Measurements from ENCODE around the gene LSS. TPM values are rescaled to one million over a fixed set of nuclear protein-coding genes. Genes with fewer than 3 reads are reported as not detected.
"Not testable (repeated sequence)": the region's sequence is repeated elsewhere in the genome, so short reads cannot be mapped to it uniquely, and the experiment has no call there.

Gene LSS
- total and polyA plus RNA-seq, 3 experiments from 2014 or later = 16.1 to 20.4 (median 19.6) TPM

DNA sequence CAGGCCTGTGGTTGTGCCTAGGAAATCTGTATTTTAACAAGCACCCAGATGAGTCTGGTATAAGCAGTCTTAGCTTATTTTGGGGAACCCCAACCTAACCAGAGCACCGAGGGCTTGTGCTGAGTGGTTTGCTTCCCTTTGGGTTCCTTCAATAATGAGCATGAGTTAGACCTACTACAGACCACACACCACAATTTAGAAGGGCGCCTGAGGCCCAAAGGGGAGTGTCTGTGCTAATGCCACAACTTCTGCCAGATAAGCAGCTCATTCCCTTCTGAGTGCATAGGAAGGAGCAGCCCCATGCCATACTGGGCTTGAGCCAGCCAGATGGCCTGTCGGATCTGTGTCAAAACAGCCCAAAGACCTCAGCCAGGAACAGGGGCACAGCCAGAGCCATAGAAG lies 15.4 kb upstream of the LSS start:
- H3K36me3 Mint-ChIP-seq = peaks cover 19 to 92% (median 23%) of the 10 kb centered on the region in 3 donors
- Histone ChIP-seq H3K4me3 (ENCODE audit: low read length) (no peak overlapping the region), H3K4me1 (ENCODE audit: insufficient read depth, low read length) (no peaks in the 10 kb centered on the region), H3K27me3 (ENCODE audit: insufficient read depth, low read length, poor library complexity, severe bottlenecking) (no peaks in the 10 kb centered on the region), H3K36me3 (ENCODE audit: insufficient read depth, low read length) (peaks cover 82% of the 10 kb centered on the region), H3K9me3 (ENCODE audit: low read length) (no peaks in the 10 kb centered on the region), H3K27ac (ENCODE audit: low read depth, low read length) (no peak overlapping the region)
- DNase-seq = peak in 1 of 5 donors; percentile 10
- H3K4me1 Mint-ChIP-seq = peaks cover 0 to 6% (median 0%) of the 10 kb centered on the region in 3 donors
- ChIA-PET POLR2A (no interaction called here), CTCF (interaction anchor here (1.2 to 1.7 kb wide), 2 partner anchors 9 to 14 kb away, joined by 4 read pairs; no protein-coding TSS in a partner anchor)
- H3K4me3 Mint-ChIP-seq = no peak overlapping the region
- no peaks in the 10 kb centered on the region for H3K9me3 Mint-ChIP-seq
- no peaks in the 10 kb centered on the region for H3K27me3 Mint-ChIP-seq
- peak overlapping the region in 2 of 8 donors; percentile 54 to 61 for H3K27ac Mint-ChIP-seq

DNA sequence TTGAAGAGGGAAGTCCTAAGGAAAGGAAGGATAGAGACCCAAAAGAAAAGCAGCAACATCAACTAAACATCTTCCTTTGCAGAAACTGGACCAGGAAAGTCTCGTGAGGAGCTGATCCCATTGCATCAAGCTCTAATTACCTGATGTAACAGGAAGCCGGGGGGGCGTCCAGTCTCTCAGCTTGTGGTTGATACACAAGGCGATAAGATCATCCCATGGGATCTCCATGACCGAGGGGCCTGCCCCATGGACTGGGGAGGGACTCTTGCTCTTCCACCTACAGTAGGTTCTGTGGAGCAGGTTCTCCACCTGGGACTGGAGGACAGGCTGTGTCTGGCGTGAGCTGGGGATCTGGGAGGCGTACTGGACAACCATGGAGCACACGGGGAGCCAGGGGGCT lies 14.8 kb upstream of the LSS start:
- Histone ChIP-seq H3K27ac (ENCODE audit: low read depth, low read length) (no peak overlapping the region), H3K4me1 (ENCODE audit: insufficient read depth, low read length) (no peaks in the 10 kb centered on the region), H3K36me3 (ENCODE audit: insufficient read depth, low read length) (peaks cover 83% of the 10 kb centered on the region), H3K27me3 (ENCODE audit: insufficient read depth, low read length, poor library complexity, severe bottlenecking) (no peaks in the 10 kb centered on the region), H3K4me3 (ENCODE audit: low read length) (no peak overlapping the region), H3K9me3 (ENCODE audit: low read length) (no peaks in the 10 kb centered on the region)
- Mint-ChIP-seq H3K4me1 (peaks cover 0 to 5% (median 0%) of the 10 kb centered on the region in 3 donors), H3K9me3 (no peaks in the 10 kb centered on the region), H3K27me3 (no peaks in the 10 kb centered on the region), H3K27ac (peak overlapping the region in 5 of 8 donors; percentile 51 to 90 (median 70)), H3K4me3 (no peak overlapping the region), H3K36me3 (peaks cover 17 to 89% (median 24%) of the 10 kb centered on the region in 3 donors)
- ChIA-PET CTCF (interaction anchor here (1.2 to 1.7 kb wide), 2 partner anchors 9 to 13 kb away, joined by 4 read pairs; no protein-coding TSS in a partner anchor), POLR2A (no interaction called here)
- DNase-seq = peak in 1 of 5 donors; percentile 30

DNA sequence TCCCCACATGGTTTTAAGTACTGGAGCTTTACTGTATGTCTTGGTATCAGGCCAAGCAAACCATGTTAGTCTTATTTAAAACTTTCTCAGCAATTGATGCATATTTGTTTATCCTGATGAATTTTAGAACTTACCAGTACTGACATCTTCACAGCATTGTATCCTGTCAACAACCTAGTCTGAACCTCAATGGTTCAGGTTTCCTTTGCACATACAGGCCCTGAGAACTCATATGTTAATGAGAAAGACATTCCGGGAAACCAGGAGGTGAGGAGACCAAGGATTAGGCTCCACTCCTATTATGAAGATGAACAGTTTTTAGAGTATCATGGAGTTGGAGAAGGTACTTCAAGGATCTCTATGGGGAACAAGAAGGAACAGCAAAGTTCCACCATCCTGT lies 13.0 kb upstream of the LSS start:
- DNase-seq; H3K4me1 Mint-ChIP-seq; H3K9me3 ChIP-seq (ENCODE audit: low read length); H3K9me3 Mint-ChIP-seq; H3K27me3 ChIP-seq (ENCODE audit: insufficient read depth, low read length, poor library complexity, severe bottlenecking); H3K27me3 Mint-ChIP-seq; H3K4me3 ChIP-seq (ENCODE audit: low read length); POLR2A ChIA-PET; H3K4me3 Mint-ChIP-seq; H3K4me1 ChIP-seq (ENCODE audit: insufficient read depth, low read length); H3K27ac ChIP-seq (ENCODE audit: low read depth, low read length): not testable (repeated sequence)
- CTCF ChIA-PET = interaction anchor here (2.4 kb wide), 1 partner anchor 12 kb away, joined by 5 read pairs; no protein-coding TSS in a partner anchor
- H3K36me3 ChIP-seq (ENCODE audit: insufficient read depth, low read length) = peaks cover 76% of the 10 kb centered on the region
- Mint-ChIP-seq H3K36me3 (peaks cover 16 to 80% (median 23%) of the 10 kb centered on the region in 3 donors), H3K27ac (peak overlapping the region in 1 of 8 donors; percentile 5)

DNA sequence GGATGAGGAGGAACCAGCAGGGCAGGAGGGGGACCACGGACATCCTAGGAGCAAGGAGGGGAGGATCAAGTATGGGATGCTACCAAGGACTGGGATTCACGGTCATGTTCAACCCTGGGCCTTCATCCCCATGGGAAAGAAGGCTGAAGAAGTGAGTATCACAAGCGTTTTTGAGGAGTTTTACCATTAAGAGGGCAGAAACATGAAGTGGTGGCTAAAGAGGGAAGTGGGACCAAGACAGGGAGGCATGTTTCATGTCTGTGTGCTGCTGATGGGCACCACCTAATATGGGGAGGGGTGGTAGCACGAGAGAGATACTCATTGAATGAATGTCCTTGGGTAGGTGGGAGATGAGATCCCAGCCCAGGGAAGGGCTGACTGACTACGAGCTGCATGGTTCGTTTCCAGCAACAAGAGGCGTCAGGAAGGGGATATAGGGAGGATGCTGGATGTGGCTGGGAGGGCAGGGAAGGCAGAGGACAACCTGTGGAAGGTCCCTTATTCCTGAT lies 11.3 kb upstream of the LSS start:
- no peaks in the 10 kb centered on the region for H3K4me1 ChIP-seq (ENCODE audit: insufficient read depth, low read length)
- ChIA-PET CTCF (interaction anchor here (1.1 to 2.4 kb wide), 2 partner anchors 10 to 266 kb away, joined by 4 to 5 read pairs; no protein-coding TSS in a partner anchor), POLR2A (no interaction called here)
- no peak overlapping the region for H3K4me3 ChIP-seq (ENCODE audit: low read length)
- Mint-ChIP-seq H3K4me1 (peaks cover 2 to 11% (median 4%) of the 10 kb centered on the region in 3 donors), H3K27ac (peak overlapping the region in 5 of 8 donors; percentile 7 to 81 (median 25)), H3K4me3 (no peak overlapping the region), H3K27me3 (no peaks in the 10 kb centered on the region), H3K9me3 (no peaks in the 10 kb centered on the region), H3K36me3 (peaks cover 8 to 80% (median 29%) of the 10 kb centered on the region in 3 donors)
- no peaks in the 10 kb centered on the region for H3K9me3 ChIP-seq (ENCODE audit: low read length)
- no peaks in the 10 kb centered on the region for H3K27me3 ChIP-seq (ENCODE audit: insufficient read depth, low read length, poor library complexity, severe bottlenecking)
- no peak overlapping the region for H3K27ac ChIP-seq (ENCODE audit: low read depth, low read length)
- H3K36me3 ChIP-seq (ENCODE audit: insufficient read depth, low read length) = peaks cover 75% of the 10 kb centered on the region
- DNase-seq = peak in 1 of 5 donors; percentile 12

DNA sequence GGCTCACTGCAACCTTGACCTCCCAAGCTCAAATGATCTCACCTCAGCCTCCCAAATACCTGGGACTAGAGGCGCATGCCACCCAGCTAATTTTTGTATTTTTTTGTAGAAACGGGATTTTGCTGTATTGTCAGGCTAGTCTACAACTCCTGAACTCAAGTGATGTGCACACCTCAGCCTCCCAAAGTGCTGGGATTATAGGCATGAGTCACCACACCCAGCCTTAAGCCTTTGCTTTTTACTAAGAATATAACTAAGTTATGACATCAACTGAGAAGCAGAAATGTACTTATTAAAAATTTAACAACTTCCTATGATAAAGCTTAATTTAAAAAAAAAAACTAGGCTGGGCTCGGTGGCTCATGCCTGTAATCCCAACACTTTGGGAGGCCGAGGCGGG lies 8.9 kb upstream of the LSS start:
- CTCF ChIA-PET = interaction anchor here (1.3 kb wide), 1 partner anchor 18 kb away, joined by 3 read pairs; no protein-coding TSS in a partner anchor
- POLR2A ChIA-PET = no interaction called here

DNA sequence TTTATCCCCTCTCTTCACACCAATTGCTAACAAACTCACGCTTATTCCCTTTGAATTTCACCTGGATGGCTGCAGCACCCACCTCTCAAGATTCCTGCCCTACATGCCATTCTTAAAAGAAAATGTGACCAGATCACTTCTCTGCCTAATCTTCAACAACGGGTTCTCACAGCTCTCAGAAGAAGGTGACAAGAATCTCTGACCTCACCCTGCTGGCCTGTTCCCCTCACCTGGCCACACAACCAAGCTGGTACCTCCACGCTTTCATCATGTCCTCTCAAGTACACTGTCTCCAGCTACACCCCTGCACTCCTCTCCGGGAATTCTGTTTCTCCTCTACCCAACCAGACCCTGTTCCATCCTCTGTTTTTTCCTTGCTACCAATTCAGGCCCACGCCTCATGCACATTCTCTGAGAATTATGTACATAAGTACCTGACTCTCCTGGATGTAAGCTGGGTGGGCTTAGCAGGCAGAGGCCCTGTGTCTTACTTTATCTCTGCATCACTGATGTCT lies 5.9 kb upstream of the LSS start:
- Histone ChIP-seq H3K4me3 (ENCODE audit: low read length) (no peak overlapping the region), H3K27me3 (ENCODE audit: insufficient read depth, low read length, poor library complexity, severe bottlenecking) (no peaks in the 10 kb centered on the region), H3K27ac (ENCODE audit: low read depth, low read length) (no peak overlapping the region), H3K36me3 (ENCODE audit: insufficient read depth, low read length) (peaks cover 40% of the 10 kb centered on the region), H3K4me1 (ENCODE audit: insufficient read depth, low read length) (peaks cover 23% of the 10 kb centered on the region), H3K9me3 (ENCODE audit: low read length) (no peaks in the 10 kb centered on the region)
- H3K9me3 Mint-ChIP-seq = no peaks in the 10 kb centered on the region
- peaks cover 38 to 47% (median 44%) of the 10 kb centered on the region in 3 donors for H3K4me1 Mint-ChIP-seq
- no peaks in the 10 kb centered on the region for H3K27me3 Mint-ChIP-seq
- peak in 1 of 5 donors; percentile 21 for DNase-seq
- POLR2A ChIA-PET = no interaction called here
- H3K4me3 Mint-ChIP-seq = peak overlapping the region in 2 of 7 donors; percentile 3 to 9
- H3K27ac Mint-ChIP-seq = peak overlapping the region in 7 of 8 donors; percentile 6 to 74 (median 59)
- H3K36me3 Mint-ChIP-seq = peaks cover 2 to 43% (median 40%) of the 10 kb centered on the region in 3 donors
- CTCF ChIA-PET = interaction anchor here (0.7 to 1.1 kb wide), 4 partner anchors 9 to 91 kb away, joined by 3 to 4 read pairs (median 3); no protein-coding TSS in a partner anchor

More for the DNA sequence above, 8.9 kb upstream of the LSS start:
- H3K4me1 ChIP-seq (ENCODE audit: insufficient read depth, low read length) = peaks cover 10% of the 10 kb centered on the region
- H3K27me3 ChIP-seq (ENCODE audit: insufficient read depth, low read length, poor library complexity, severe bottlenecking) = no peaks in the 10 kb centered on the region
- H3K36me3 ChIP-seq (ENCODE audit: insufficient read depth, low read length) = peaks cover 63% of the 10 kb centered on the region
- no peaks in the 10 kb centered on the region for H3K9me3 ChIP-seq (ENCODE audit: low read length)
- no peak overlapping the region for H3K4me3 Mint-ChIP-seq
- DNase-seq = no peak
- no peak overlapping the region for H3K4me3 ChIP-seq (ENCODE audit: low read length)
- H3K9me3 Mint-ChIP-seq = no peaks in the 10 kb centered on the region
- H3K4me1 Mint-ChIP-seq = peaks cover 23 to 27% (median 25%) of the 10 kb centered on the region in 3 donors
- no peak overlapping the region for H3K27ac Mint-ChIP-seq
- H3K36me3 Mint-ChIP-seq = peaks cover 4 to 71% (median 45%) of the 10 kb centered on the region in 3 donors
- no peak overlapping the region for H3K27ac ChIP-seq (ENCODE audit: low read depth, low read length)
- H3K27me3 Mint-ChIP-seq = no peaks in the 10 kb centered on the region

DNA sequence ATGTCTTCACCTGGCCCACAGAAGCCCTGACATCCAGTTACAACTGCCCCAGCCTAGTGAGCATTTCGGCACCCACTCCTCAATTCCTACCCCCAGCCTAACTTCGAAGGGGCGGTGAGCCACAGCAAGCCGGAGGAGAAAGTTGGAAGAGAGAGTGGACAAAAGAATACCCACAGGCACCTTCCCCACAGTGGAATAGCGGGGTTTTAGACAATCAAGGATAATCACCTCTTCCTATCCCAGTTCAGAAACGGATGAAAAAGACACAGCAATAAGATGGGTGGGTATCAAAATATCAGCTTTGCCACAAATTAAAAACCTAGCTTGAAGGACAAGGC lies 1.3 kb upstream of the LSS start:
- POLR2A ChIA-PET = interaction anchor here (0.6 kb wide), 1 partner anchor 256 kb away, joined by 11 read pairs; no protein-coding TSS in a partner anchor
- H3K27me3 Mint-ChIP-seq = no peaks in the 10 kb centered on the region

More for the DNA sequence above, 1.3 kb upstream of the LSS start:
- Histone ChIP-seq H3K4me3 (ENCODE audit: low read length) (peak overlapping the region; percentile 47), H3K4me1 (ENCODE audit: insufficient read depth, low read length) (peaks cover 38% of the 10 kb centered on the region), H3K27me3 (ENCODE audit: insufficient read depth, low read length, poor library complexity, severe bottlenecking) (no peaks in the 10 kb centered on the region), H3K36me3 (ENCODE audit: insufficient read depth, low read length) (peaks cover 12% of the 10 kb centered on the region), H3K9me3 (ENCODE audit: low read length) (no peaks in the 10 kb centered on the region), H3K27ac (ENCODE audit: low read depth, low read length) (peak overlapping the region; percentile 75)
- Mint-ChIP-seq H3K4me1 (peaks cover 56 to 78% (median 68%) of the 10 kb centered on the region in 3 donors), H3K9me3 (no peaks in the 10 kb centered on the region), H3K36me3 (peaks cover 0 to 23% (median 20%) of the 10 kb centered on the region in 3 donors), H3K27ac (peak overlapping the region; percentile 47 to 71 (median 58)), H3K4me3 (peak overlapping the region; percentile 68 to 94 (median 90))
- CTCF ChIA-PET = interaction anchor here (1.1 to 2.5 kb wide), 4 partner anchors 11 to 377 kb away, joined by 3 to 14 read pairs (median 4); no protein-coding TSS in a partner anchor
- DNase-seq = no peak

Data from CD8-positive, alpha-beta memory T cell (primary cell).